Measurements from ENCODE around the gene ANXA10.

DNA sequence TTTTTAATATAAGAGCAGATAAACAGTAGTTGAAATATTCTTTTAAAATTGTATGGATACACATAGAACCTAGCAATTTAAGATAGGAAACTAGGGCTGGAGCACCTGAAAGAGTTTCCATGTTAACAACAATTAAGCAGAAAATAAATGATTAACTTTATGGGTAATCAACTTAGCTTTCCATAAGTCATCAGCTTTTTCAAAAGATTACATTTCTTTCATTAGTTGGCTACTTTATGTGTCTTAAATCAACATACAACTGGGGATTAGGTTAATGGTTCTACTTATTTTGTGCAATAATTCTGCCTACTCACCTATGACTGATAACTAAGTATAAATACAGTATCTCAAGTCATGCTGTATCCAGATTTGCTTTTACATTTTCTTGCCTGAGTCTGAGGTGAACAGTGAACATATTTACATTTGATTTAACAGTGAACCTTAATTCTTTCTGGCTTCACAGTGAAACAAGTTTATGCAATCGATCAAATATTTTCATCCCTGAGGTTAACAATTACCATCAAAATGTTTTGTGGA, at the start of gene ANXA10:
- no peak for TF ChIP-seq CTCF (IDR thresholded peaks at IDR 0.05; ENCODE audit: low read depth, low read length)
- TF ChIP-seq POLR2A (IDR thresholded peaks at IDR 0.05; ENCODE audit: extremely low read depth, insufficient read length), result no peak

All from NB4 (cell line).